OCI-LY7 (cell line): ENCODE measurements around the gene APOBEC3A.

Source experiments
- EZH2phosphoT487 ChIP-seq: fragments of 200-600 bp; sonication (generic); IDR thresholded peaks from 2 replicates; pipeline ENCODE4 v1.6.1; 2018; ENCODE audit warnings: low read depth, borderline replicate concordance, mild to moderate bottlenecking, mixed run types, antibody characterized with exemption, low read length, moderate library complexity, mixed read lengths
- TF ChIP-seq, protein P1 (sequence below): fragments of 200-600 bp; sonication (generic); conservative IDR thresholded peaks from 2 replicates; pipeline ENCODE4 v1.5.1; 2014; ENCODE audit warnings: mild to moderate bottlenecking, antibody characterized with exemption, low read length, moderate library complexity, mixed read lengths

- TF ChIP-seq, protein P1, sequence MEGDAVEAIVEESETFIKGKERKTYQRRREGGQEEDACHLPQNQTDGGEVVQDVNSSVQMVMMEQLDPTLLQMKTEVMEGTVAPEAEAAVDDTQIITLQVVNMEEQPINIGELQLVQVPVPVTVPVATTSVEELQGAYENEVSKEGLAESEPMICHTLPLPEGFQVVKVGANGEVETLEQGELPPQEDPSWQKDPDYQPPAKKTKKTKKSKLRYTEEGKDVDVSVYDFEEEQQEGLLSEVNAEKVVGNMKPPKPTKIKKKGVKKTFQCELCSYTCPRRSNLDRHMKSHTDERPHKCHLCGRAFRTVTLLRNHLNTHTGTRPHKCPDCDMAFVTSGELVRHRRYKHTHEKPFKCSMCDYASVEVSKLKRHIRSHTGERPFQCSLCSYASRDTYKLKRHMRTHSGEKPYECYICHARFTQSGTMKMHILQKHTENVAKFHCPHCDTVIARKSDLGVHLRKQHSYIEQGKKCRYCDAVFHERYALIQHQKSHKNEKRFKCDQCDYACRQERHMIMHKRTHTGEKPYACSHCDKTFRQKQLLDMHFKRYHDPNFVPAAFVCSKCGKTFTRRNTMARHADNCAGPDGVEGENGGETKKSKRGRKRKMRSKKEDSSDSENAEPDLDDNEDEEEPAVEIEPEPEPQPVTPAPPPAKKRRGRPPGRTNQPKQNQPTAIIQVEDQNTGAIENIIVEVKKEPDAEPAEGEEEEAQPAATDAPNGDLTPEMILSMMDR, result no peak
- TF ChIP-seq EZH2phosphoT487, result no peak
Measured at GRCh38 chr22:38955926-38956325, 1.5 kb upstream of the APOBEC3A start.
